Sciatic nerve (tissue), 2 donors: Measurements from ENCODE around the gene FANCM. TPM values are rescaled to one million over a fixed set of nuclear protein-coding genes. Genes with fewer than 3 reads are reported as not detected.
"Not testable (repeated sequence)": the region's sequence is repeated elsewhere in the genome, so short reads cannot be mapped to it uniquely, and the experiment has no call there.

Source experiments
- ATAC-seq: fragments of 200-7000 bp; cut with Tn5 transposase; one replicate; pipeline ENCODE4 v1.9.1; 2020; ENCODE audit warnings: mild to moderate bottlenecking, moderate library complexity
- DNase-seq: peaks from one replicate; pipeline ENCODE4 v3.0.0-alpha.2; 2020; ENCODE audit warnings: low spot score
- intact Hi-C: fragments of 100-400 bp; cut with DNase I; formaldehyde crosslinking; loops from one replicate; pipeline ENCODE4 v1.14.2; 2022
- total RNA-seq: library from RNA; stranded (reverse); fragmentation: NEBNext Ultra II Directional; extraction: Animal tissue kit (Norgen Biotek cat#: 25700); gene quantifications from one replicate; pipeline ENCODE4 v1.2.1, GENCODE V29; 2021
- donor health status: DM: no; HTN: no; CAD: no.
- donor health status: DM: no; HTN: no; CAD: no.

Gene FANCM
- total RNA-seq, 1 donor from 2014 or later, result 8.8 TPM

DNA sequence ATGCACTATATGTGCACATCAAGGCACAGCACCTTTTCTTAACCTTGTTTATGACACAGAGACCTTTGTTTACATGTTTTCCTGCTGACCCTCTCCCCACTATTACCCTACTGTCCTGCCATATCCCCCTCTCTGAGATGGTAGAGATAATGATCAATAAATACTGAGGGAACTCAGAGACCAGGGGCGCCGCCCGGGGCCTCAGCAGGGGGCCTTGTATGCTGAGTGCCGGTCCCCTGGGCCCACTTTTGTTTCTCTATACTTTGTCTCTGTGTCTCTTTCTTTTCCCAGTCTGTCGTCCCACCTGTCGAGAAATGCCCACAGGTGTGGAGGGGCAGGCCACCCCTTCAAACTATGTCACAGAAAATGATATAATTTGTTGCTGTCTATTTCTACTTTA, 78.6 kb downstream of the FANCM start:
- ATAC-seq, intact Hi-C loops, DNase-seq: not testable (repeated sequence)

DNA sequence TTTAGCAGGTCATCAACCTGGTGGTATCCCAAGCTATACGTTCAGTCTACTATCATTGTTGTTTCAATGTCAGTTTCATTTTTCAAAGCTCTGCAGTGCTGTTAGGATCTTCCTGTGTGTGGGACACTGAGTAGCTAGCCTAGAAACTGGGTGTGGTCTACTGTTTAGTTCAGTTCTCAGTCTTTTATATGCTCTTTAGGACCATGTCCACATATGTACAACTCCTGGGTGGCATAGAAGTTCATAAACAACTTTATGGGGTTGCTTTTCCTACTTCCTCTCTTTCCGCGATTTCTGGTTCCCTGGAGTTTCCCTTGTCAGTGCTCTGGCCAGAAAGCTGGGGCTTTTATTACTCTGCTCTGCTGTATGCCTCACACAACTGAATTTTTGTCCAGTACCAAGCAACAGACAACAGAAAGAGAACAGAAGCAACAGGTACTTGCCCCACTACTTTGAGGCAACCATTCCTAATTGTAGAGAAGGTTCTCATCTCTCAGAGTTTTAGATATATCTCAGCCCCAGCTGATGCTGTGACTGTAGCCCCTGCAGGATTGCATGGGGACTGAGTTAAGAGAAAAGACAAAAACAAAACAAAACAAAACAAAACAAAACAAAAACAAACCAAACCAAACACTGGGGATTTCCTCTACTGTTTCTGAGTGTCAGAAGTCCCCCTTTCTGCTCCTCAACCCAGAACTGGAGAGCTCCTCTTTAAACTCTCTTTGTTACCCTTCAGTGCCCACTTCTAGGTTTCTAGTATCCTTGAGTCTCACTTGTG, 86.9 kb downstream of the FANCM start:
- intact Hi-C loops, result no loop called here
- no peak for ATAC-seq
- no peak for DNase-seq

DNA sequence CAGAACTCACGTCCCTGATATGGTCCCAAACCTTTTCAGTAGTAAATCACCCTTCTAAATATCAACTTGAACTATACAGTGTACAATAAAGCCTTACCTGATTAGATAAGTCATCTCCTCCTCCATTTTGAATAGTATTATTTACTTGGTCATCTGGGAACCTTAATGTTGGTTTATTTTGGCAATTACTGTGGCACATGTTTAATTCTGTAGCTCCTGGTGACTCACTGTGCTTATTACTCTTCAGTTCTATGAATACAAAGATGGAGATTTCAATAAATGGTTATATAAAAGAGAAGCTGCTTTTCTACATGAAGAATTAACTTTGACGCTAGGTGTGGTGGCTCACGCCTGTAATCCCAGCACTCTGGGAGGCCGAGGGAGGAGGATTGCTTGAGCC, 91.8 kb downstream of the FANCM start:
- DNase-seq, result no peak
- ATAC-seq, result no peak
- intact Hi-C loops, result no loop called here

DNA sequence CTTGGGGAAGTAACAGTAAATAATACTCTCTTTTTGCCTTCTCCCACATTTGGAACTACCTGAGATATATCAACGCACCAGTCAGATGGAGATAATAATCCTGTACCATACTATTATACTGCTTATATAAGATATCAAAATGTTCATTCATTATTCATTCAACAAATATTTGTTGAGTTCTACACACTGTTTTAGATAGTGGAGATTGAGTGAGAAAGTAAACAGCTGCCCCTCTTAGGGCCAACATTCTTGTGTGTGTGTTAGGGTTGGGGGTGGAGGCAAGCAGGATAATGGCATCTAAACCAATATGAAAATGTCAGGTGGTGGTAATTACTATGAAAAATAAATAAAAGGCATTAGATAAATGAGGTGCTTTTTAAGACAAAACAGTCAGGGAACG, 103.3 kb downstream of the FANCM start:
- no peak for DNase-seq
- intact Hi-C loops, result no loop called here
- no peak for ATAC-seq

DNA sequence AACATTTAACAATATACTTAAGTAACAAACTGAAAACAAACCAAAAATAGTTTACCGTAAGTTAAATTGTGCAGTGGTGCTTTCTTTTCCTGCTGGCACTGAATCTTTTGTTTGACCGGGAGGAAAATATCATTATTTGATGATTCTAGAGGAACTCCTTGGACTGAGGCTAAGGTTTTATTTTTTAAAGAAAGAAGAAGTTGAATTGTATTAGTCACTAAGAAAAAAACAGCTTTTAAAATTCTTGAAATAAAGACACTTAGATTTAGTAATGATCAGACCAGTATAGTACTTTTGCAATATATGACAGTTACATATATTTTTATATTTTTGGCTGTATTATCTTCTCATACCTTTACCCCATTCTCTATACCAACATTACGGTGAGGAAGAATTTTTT, 107.0 kb downstream of the FANCM start:
- no peak for DNase-seq
- no peak for ATAC-seq
- intact Hi-C loops, result no loop called here

DNA sequence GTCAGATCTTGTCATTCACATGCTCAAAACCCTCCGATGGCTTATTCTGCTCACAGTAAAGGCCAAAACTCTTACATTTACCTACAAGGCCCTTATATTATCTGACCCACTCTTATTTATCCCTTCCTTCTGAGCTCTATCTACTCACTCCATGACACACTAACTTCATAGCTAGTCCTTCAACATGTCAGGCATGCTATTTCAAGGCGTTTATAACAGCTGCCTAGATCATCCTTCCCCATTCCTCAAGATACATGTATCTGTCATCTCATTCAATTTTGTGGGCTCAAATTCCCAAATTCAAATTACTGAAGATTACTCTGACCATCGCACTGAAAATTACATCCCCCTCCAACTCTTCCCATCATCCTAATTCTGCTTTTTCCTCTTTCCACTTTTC, 110.4 kb downstream of the FANCM start:
- intact Hi-C loops, result no loop called here
- ATAC-seq, result no peak
- DNase-seq, result no peak

DNA sequence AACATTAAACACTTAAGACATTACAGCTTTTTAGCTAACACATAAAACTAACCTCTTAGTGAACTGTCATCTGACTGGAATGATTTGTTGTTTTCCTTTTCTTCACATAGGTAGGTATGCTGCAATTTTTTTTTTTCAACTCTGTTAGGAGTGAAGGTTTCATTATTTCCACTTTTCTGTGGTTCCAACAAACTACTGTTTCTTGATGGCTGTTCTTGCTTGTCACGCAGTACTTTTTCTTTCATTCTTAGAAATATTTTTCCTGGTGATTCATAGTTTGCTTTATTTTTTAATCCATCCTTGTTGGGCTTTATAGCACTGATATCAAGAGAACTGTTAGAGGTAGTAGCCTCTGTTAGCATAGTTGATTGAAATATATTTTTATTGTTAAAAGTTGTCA, 111.0 kb downstream of the FANCM start:
- intact Hi-C loops, result no loop called here
- no peak for ATAC-seq
- no peak for DNase-seq

DNA sequence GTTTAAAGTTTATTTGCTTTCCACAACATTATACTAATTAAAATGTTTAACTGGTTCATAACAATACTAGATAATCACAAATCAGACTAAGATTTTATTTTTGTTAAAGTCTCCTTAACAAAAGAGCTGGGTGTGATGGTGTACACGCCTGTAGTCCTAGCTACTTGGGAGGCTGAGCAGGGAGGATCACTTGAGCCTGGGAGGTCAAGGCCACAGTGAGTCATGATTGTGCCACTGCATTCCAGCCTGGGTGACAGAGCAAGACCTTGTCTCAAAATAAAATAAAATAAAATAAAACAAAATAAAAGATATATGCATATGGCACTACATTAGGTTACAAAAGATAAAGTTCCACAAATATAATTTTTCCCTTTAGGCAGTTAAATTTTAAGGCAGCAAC, 111.7 kb downstream of the FANCM start:
- DNase-seq (no peak), ATAC-seq (no peak)
- intact Hi-C loops, result no loop called here

DNA sequence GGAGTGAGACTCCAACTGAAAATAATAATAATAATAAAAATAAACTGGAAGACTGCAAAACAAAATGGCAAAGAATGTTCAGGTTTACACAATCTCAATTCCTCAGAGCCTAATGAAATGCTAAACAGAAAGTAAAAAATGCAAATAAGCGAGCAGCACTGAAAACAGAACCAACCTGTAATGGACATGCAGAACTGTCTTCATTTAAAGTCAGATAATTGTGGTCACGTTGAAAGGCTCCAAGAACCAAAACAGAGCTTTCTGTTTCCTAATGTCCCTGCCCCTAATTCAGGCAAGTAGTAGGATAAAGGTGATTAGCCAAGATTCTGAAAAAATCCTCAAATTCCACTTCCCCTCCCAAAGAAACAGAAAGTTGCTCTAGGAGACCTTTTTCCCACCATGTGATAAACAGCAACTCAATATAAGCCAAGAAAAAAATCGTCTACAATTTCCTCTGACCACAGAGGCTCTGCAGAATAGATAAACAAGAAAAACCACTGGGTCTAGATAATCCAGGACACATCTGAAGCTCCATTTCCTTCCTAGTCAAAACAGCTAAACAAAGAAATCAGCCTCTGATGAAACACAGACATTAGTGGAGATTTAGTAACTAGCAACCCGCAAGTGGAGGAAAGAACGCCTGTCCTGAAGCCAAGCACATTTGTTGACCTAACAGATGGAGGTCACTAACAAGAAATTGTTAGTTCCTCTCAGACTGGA, 114.3 kb downstream of the FANCM start:
- ATAC-seq, result peak; percentile 17
- no peak for DNase-seq
- intact Hi-C loops, result no loop called here

Other genes with a start within 250 kb of the FANCM start
- gene KLHL28, start 174.0 kb upstream of the FANCM start, total RNA-seq, result 19.2 TPM
- gene TOGARAM1, start 173.7 kb upstream of the FANCM start, total RNA-seq, result 26.8 TPM
- gene PRPF39, start 51.8 kb upstream of the FANCM start, total RNA-seq, result 52.1 TPM
- gene FKBP3, start 1.4 kb upstream of the FANCM start, total RNA-seq, result 47.1 TPM
- gene MIS18BP1, start 117.3 kb downstream of the FANCM start, total RNA-seq, result 27.0 TPM